Endothelial cell of umbilical vein (primary cell): ENCODE data around the gene GLRA1. TPM values are rescaled to one million over a fixed set of nuclear protein-coding genes. Genes with fewer than 3 reads are reported as not detected.

Experiments
- BruUV-seq: library from RNA; stranded (reverse); fragments of 400-500 nt; replicated peaks from 2 replicates; lab custom pipeline; 2021; lab: Mats Ljungman, UMichigan
- CTCF ChIA-PET: fragments of 300-600, 350-600 bp; sonication (Branson Sonifier 250); formaldehyde crosslinking; loops from one replicate; lab custom pipeline; 2021; ENCODE audit warnings: antibody characterized with exemption, inconsistent platforms; lab: Charles Lee
- POLR2A ChIA-PET: fragments of 300-600, 350-600 bp; sonication (Branson Sonifier 250); formaldehyde crosslinking; loops from one replicate; lab custom pipeline; 2021; ENCODE audit warnings: antibody characterized with exemption, inconsistent platforms; lab: Charles Lee
- DNase-seq: peaks from one replicate; pipeline ENCODE4 v3.0.0-alpha.2; 2011; ENCODE audit warnings: low read depth, low spot score
- FAIRE-seq: peaks from 2 replicates; lab custom pipeline; 2011; peaks lifted over from hg19 to GRCh38; lab: Jason Lieb, UNC
- H2AFZ ChIP-seq: 2 replicates; pipeline ENCODE4 v1.6.0; 2012; ENCODE audit warnings: low read depth, low read length, control low read depth, inconsistent platforms
- H3K27ac ChIP-seq: 2 replicates; pipeline ENCODE4 v1.5.1; 2011; ENCODE audit warnings: low read depth, mild to moderate bottlenecking, control low read depth, low read length, moderate library complexity; ENCODE audit not compliant: insufficient read depth
- H3K27me3 ChIP-seq, 2 experiments: 2 replicates each; pipeline versions ENCODE4 v1.6.0 to v1.6.1; 2011; ENCODE audit warnings: low read length in 2 of 2, mixed read lengths in 1 of 2; ENCODE audit not compliant: control insufficient read depth in 2 of 2, insufficient read depth in 2 of 2
- H3K36me3 ChIP-seq, 2 experiments: 2 replicates in 1 of 2; 3 replicates in 1 of 2; pipeline ENCODE4 v1.5.1; 2011; ENCODE audit warnings: low read length in 2 of 2, mild to moderate bottlenecking in 1 of 2, moderate library complexity in 1 of 2; ENCODE audit not compliant: control insufficient read depth in 2 of 2, insufficient read depth in 2 of 2; ENCODE audit errors: extremely low read depth in 1 of 2
- H3K4me1 ChIP-seq: 3 replicates; pipeline ENCODE4 v1.5.1; 2011; ENCODE audit warnings: mild to moderate bottlenecking, low read length; ENCODE audit not compliant: control insufficient read depth, insufficient read depth; ENCODE audit errors: extremely low read depth
- H3K4me2 ChIP-seq: 2 replicates; pipeline ENCODE4 v1.6.1; 2011; ENCODE audit warnings: low read length, control low read depth, mixed read lengths; ENCODE audit not compliant: insufficient read depth
- H3K4me3 ChIP-seq, 3 experiments: fragments of 200-600 bp in 1 of 3; sonication (generic), shearing (Covaris generic) in 1 of 3; replicated peaks in 1 of 3; 2 replicates each; pipeline ENCODE4 v1.5.1; 2011 to 2016; ENCODE audit warnings: control low read depth in 3 of 3, low read length in 3 of 3, mild to moderate bottlenecking in 2 of 3, inconsistent platforms in 1 of 3, low read depth in 1 of 3, moderate library complexity in 1 of 3; ENCODE audit not compliant: insufficient read depth in 1 of 3
- H3K79me2 ChIP-seq: 2 replicates; pipeline ENCODE4 v1.6.0; 2012; ENCODE audit warnings: low read length, inconsistent platforms; ENCODE audit not compliant: control insufficient read depth, insufficient read depth
- H3K9ac ChIP-seq: replicated peaks from 2 replicates; pipeline ENCODE3; 2011; ENCODE audit warnings: low read length, control low read depth; ENCODE audit not compliant: insufficient read depth; ENCODE audit errors: extremely low read depth
- H3K9me1 ChIP-seq: replicated peaks from 3 replicates; pipeline ENCODE4 v1.6.0; 2011; ENCODE audit warnings: mild to moderate bottlenecking, low read length; ENCODE audit not compliant: control insufficient read depth, insufficient read depth; ENCODE audit errors: extremely low read depth
- H3K9me3 ChIP-seq: replicated peaks from 2 replicates; pipeline ENCODE4 v1.5.1; 2012; ENCODE audit warnings: low read length, inconsistent platforms; ENCODE audit not compliant: control insufficient read depth, insufficient read depth
- H4K20me1 ChIP-seq: replicated peaks from 2 replicates; pipeline ENCODE3; 2011; ENCODE audit warnings: mild to moderate bottlenecking, low read length; ENCODE audit not compliant: control insufficient read depth, insufficient read depth; ENCODE audit errors: extremely low read depth
- CTCF ChIP-seq, 2 donors: IDR thresholded peaks; 1 replicate in 1 of 2; 2 replicates in 1 of 2; pipeline ENCODE4 v1.5.1; 2011; ENCODE audit warnings: low read length in 2 of 2, mild to moderate bottlenecking in 2 of 2, moderate library complexity in 2 of 2, control low read depth in 1 of 2, inconsistent platforms in 1 of 2, low read depth in 1 of 2; ENCODE audit not compliant: insufficient read depth in 1 of 2; ENCODE audit errors: extremely low read depth in 1 of 2
- EZH2 ChIP-seq: IDR thresholded peaks from 2 replicates; pipeline ENCODE4 v1.6.1; 2012; ENCODE audit warnings: borderline replicate concordance, low read depth, mild to moderate bottlenecking, moderate library complexity, low read length, inconsistent platforms; ENCODE audit not compliant: severe bottlenecking
- FOS ChIP-seq: IDR thresholded peaks from 2 replicates; pipeline ENCODE4 v1.6.1; 2011; ENCODE audit warnings: mild to moderate bottlenecking, low read length, moderate library complexity, borderline replicate concordance; ENCODE audit not compliant: insufficient read depth
- GATA2 ChIP-seq: IDR thresholded peaks from 2 replicates; pipeline ENCODE4 v1.7.0; 2011; ENCODE audit warnings: low read depth, mild to moderate bottlenecking, moderate library complexity, mixed read lengths, low read length; ENCODE audit not compliant: insufficient read length, insufficient read depth
- JUN ChIP-seq: IDR thresholded peaks from 2 replicates; pipeline ENCODE4 v1.6.1; 2011; ENCODE audit warnings: borderline replicate concordance, low read depth; ENCODE audit not compliant: insufficient read length, insufficient read depth
- MAX ChIP-seq: IDR thresholded peaks from 2 replicates; pipeline ENCODE4 v1.6.1; 2011; ENCODE audit not compliant: insufficient read depth, insufficient read length
- MYC ChIP-seq: IDR thresholded peaks from one replicate; pipeline ENCODE4 v1.6.1; 2011; ENCODE audit warnings: mild to moderate bottlenecking, low read depth, low read length
- POLR2A ChIP-seq: IDR thresholded peaks from 2 replicates; pipeline ENCODE4 v1.6.1; 2012; ENCODE audit warnings: low read depth, mild to moderate bottlenecking, control low read depth, low read length
- POLR2AphosphoS5 ChIP-seq: IDR thresholded peaks from 2 replicates; pipeline ENCODE4 v1.6.1; 2012; ENCODE audit warnings: low read depth, mild to moderate bottlenecking, control low read depth, low read length, moderate library complexity; ENCODE audit not compliant: insufficient read depth
- dilution Hi-C: fragments of 300-500 bp; cut with MboI; formaldehyde crosslinking; loops from one replicate; pipeline ENCODE4 v1.15.0; 2019; ENCODE audit warnings: low sequenced_read_pairs; ENCODE audit not compliant: extremely low pct_ligation_motif_present
- intact Hi-C: fragments of 100-400 bp; cut with micrococcal nuclease; formaldehyde crosslinking; loops from one replicate; pipeline ENCODE4 v1.10.0; 2022
- polyA plus RNA-seq, 4 experiments: library from polyadenylated mRNA; depleted of rRNA in 3 of 4; stranded (reverse) in 3 of 4; unstranded in 1 of 4; fragments of >200 nt; gene quantifications; 2 replicates each; pipeline versions ENCODE4 v1.2.1 to v1.2.3, GENCODE V29; 2011 to 2012; ENCODE audit warnings: missing spikeins in 1 of 4
- total RNA-seq: library from RNA; stranded (reverse); gene quantifications from 2 replicates; pipeline ENCODE4 v1.2.3, GENCODE V29; 2021

Gene GLRA1
- total and polyA plus RNA-seq, 2 donors (not counting 3 experiments of a cell fraction or from before 2014, with no cell fraction given): not detected

- BruUV-seq: no TSS peak
- H3K4me1 ChIP-seq: no peaks in the 10 kb centered on the region
- no peak overlapping the region for H3K27ac ChIP-seq
- DNase-seq: no peak
- intact Hi-C loops (no loop called here), dilution Hi-C loops (no loop called here)
- ChIA-PET CTCF (no interaction called here), POLR2A (no interaction called here)
- H3K9me1 ChIP-seq: no peaks in the 10 kb centered on the region
- no peak overlapping the region for H2AFZ ChIP-seq
- H3K4me3 ChIP-seq: no peak overlapping the region
- no peaks in the 10 kb centered on the region for H3K79me2 ChIP-seq
- peaks cover 3 to 4% of the 10 kb centered on the region in 2 experiments for H3K27me3 ChIP-seq
- no peak for FAIRE-seq
- H4K20me1 ChIP-seq: no peaks in the 10 kb centered on the region
- H3K4me2 ChIP-seq: no peak overlapping the region
- no peak overlapping the region for H3K9ac ChIP-seq
- TF ChIP-seq GATA2: no peak
- no peak for TF ChIP-seq POLR2AphosphoS5
- TF ChIP-seq POLR2A: no peak
- TF ChIP-seq JUN: no peak
- TF ChIP-seq MAX: no peak
- no peak for TF ChIP-seq FOS
- TF ChIP-seq CTCF (IDR thresholded peaks at IDR 0.05; ENCODE audit: extremely low read depth in 1 of 2, insufficient read depth in 1 of 2, low read depth in 1 of 2, low read length in 2 of 2): no peak
- no peak for TF ChIP-seq EZH2
- no peak for TF ChIP-seq MYC
- no peaks in the 10 kb centered on the region for H3K36me3 ChIP-seq
- H3K9me3 ChIP-seq: no peaks in the 10 kb centered on the region
Measured at GRCh38 chr5:151909628-151910027, 15.0 kb downstream of the GLRA1 start.
